NCI-H1048 (cell line): ENCODE results near the gene SOX2.

Experiments
- DNase-seq: peaks from one replicate; lab custom pipeline; 2025; lab: John Stamatoyannopoulos, UW

SOX2 gene

DNA sequence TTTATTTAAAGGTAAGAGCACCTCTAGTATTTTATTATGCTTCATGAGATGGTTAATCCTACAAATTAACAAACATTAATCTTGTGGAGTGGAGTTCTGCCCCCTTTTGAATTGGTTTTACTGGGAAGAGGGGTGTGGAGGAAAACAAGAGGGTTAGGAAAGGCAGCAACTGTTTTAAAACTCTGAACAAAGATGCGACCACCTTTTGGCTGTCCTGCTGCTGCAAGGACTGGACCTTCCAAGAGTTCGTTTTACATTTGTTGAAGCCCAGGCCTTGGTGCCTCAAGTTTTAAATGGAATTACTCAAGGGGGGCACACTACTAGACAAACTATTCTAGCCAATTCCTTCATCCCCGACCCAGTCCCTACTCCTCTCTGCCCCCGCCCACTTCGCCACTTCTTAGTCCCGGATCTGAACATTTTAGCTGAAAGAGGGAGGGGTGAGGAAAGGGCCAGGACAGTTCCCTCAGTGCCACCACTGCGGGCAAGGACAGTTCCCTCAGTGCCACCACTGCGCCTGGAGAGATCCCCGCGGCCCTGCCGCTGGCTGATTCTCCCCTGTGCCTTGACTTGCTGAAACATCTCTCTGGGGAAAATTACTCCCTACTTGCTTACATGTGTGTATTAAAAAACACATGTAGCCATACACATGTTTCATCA is 11.2 kb downstream of the SOX2 start:
- DNase-seq = no peak

DNA sequence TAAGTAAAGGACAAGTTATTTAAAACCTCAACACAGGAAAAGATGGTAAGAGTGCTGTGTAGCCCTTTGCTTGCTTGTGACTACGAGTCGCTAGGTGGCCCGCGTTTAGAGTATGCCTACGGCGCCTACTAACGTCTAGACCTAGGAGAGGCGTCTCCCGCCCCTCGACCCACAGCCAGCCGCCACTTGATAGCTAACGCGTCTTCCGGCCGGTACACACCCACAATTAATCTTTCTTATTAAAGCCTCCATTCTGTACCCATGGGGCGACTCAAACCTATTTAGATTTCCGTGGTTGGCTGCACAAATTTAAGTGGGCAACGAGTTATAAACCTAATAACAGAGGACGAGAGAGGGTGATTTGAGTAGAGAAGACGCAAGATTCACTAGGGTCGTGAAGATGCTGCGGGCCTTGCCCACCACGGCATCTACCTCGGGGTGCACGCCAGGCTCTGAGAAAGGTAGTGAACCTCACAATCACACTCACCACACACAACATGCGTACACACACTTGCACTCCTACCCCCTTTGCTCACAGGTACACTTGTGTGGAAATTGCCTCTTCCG is 12.0 kb downstream of the SOX2 start:
- no peak for DNase-seq

DNA sequence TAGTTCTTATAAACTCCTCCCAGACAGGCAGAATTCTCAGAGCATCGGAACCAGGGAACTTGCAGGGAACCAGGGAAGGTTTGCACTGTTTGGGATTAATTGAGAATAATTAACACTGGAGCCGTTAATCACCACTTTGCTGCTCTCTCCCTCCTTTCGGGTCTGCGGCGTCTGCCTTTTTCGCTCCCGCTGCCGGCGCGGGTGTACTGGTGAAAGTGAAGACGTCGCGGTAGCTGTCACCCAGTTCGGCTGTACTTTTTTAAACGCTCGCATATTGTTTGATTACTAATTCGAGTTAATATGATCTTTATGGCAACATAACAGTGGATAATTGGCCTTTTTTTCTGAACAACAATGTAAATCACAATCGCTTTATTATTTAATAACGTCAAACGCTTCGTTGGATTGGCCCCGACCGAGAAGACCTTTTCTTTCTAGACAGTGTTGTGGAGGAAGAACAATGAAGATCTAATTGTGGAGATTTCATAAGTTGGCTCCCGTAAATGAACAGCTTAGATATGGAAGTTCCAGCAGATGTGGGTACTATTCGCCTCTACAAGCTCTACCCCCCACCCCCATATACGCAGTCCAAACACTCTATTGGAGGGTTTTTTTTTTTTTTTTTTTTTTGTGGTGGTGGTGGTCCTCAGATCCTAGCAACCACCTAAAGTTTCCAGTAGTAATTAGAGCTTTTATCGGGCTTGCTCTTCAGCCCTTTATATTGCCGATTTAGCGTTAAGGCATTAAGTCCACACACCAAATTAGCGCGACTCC is 12.7 kb downstream of the SOX2 start:
- no peak for DNase-seq

DNA sequence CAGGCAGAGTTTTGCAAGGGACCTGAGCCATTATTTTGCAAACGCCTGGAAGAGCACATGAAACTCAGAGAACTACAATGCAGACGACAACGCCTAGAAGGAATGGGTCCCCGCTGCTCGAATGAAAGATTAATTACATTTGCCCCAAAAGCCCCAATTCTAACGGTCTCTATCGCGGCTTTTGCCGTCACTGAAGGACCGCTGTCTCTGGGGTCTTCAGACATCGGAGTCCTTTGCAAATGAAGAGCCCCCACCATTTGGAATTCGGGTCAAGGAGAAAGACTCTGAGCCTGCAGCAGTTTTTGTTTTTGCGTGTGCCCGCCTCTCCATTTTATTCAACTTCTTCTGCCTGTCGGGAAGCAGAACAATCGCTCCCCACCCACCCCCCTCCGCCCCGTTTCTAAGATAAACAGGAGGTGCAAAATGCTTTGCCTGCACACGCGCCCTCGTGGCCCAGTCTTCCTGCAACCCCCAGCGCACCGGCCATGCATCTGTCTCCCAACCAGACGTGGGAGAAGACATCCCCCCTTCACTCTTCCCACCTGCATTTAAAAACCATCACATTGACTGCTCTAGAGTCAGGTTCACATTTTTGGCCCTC is 13.5 kb downstream of the SOX2 start:
- no peak for DNase-seq

DNA sequence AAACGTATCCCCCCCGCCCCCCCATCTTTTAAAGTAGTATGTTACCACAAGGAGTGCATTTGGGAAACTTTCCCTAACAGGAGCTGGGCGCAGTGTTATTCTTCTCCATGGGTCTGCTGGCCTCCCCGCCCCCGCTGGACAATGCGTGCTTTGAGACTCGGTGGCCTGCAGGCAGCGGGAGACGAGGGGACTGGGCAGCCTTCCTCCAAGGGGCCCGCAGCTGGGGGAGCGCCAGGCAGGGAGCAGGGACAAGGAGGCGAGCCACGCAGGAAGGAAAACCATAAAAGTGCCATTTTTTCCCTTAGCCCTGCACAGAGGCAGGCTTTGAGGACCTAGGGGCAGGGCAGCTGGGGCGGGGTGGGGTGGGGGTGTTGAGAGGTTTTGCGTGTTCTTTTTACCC is 14.1 kb downstream of the SOX2 start:
- no peak for DNase-seq

DNA sequence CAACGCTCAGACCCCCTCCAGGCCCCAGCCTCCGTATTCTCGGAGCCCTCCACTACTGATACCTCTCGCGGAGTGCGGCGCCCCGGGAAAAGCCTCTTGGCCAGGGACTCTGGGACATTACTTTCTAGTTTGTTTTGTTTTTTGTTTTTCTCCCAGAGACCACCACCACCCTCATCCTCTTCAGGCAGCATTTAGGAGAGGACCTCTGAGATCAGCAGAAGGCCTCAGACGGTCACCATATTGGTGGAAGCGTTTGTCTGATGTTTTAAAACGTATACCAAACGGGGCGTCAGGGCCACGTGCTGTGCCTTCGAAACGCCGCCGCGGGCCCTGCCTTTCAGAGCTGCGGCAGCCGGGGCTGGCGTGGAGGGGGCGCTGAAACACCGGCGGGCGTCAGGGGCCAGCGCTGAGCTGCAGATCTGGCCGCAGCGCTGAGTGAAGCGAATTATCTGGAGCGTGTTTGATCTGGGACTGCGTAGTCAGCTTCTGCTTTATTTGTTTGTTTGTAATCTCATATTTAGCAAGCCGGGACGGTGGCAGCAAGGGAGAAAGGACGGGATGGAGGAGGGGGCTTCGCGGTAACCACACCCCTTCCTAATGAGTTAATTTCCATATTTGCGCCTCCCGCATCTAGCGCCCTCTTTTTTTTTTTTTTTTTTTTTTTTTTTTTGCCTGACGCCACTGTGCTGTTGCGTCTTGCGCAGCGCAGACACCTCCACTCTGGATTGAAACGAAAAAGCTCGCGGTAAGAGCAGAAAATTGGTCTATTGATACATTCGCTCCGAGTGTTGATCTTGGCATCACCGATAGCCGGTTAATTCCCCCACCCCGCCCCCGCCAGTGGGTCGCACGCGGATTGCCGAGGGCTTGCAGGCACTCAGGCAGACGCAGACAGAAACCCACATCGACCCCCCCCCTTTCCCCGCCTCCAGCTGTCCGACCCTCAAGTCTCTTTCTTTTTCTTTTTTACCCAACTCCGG is 14.9 kb downstream of the SOX2 start:
- no peak for DNase-seq

DNA sequence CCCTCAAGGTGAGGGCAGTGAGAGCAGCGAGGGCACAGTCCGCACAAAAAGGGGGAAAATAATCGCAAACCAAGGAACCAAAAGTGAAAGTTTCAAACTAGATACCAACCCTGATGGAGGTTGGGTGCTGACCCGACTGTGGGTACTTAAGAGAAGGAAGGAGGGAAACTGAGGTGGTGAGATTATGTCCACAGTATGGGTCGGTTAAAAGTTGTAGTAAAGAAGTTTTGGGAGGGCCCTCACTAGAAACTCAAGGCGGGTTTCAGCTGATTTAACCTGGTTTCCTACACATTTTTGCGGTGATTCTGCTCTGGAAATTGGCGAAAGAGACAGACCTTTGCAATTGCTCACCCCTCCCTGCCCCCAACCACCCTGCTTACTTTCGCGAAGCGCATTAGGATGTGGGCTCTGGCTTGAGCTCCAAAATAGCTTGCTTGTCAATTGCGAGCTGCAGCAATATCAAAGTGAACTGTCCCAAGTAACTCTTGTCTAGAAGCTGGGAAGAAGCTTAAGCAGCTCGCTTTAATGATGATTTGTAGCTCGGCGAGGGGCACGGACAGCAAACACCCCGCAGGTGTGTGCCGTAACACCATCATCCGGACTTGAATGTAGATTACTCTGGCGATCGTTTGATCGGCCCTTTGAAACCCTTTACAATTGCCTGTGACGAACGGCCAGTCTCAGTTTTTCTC is 15.8 kb downstream of the SOX2 start:
- DNase-seq = no peak

DNA sequence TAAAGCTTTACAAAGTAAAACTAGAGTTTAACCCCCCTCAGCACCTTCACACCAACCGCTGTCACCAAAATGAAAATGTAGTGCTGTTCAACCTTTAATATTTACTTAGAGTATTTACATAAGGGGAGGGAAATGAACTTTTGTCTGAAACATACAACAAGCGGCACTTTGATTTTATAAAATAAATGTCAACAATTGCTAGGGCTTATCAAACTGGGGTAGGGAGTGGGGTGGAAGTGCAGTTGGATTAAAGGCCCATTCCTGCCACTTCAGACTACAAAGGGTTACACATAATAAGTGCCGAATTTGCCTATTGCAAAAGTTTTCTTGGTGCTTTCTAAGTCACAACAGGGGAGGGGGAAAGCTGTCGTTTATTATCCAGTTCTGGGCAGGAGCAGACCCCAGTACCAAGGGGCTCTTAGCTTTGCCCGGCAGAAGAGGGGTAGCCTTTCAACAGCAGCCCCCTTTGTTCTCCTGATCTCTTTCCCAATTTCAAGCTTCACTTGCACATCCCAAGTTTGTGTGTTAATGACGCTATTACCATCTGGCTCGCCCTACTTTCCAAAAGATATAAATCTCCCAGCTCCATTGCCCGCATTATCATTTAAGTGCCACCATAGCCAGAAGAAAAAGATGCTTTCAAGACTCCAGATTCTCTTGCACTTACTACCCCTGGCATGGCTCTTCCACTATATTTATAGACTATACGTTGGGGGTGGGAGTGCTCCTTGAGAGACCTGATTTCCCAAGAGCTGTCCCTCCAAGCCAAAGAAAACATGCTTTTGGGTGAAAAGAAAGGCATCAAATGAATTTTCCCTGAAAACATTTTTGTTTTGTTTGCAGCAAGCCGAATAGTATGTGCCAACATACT is 17.0 kb downstream of the SOX2 start:
- no peak for DNase-seq

DNA sequence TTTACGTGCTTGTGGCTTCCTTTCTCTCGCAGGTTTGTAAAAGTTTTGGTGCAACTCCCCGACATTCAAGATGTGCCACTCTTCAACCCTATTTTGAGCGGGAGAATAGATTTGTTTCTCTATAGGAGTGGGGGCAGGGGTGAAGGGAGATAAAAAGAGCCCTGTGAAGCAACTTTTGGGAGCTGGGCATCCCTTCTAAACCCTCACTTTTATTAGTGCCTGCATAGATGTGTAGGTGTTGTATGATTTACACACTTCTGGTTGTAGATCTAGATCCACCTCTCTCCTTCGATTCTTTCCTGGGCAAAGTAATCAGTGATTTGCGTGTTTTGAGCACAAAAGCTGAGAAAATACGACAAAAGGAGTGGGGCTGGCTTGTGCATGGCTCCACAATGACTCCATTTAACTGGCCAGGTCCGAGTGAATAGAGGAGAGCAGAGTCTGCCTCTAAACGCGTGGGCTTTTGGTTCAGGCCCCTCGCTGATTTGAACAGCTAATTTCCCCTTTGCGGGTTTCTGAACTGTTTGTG is 17.7 kb downstream of the SOX2 start:
- DNase-seq = no peak

DNA sequence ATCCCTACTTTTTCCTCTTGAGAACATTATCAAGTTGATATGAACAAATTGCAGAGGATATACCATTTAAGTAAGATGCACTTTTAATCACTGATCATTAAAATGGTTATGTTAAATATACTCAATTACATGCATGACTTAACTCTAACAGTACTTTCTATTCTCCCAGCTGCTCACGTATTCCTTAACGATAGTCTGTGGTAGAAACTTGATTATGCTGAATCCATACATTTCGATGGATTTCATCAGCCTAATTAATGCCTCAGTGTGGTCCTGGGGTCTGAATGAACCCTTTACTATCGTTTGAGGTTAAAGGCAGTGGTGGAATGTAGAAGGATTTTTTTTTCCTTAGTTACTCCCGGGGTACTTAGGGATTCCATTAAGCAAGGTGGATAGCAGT is 18.6 kb downstream of the SOX2 start:
- no peak for DNase-seq

DNA sequence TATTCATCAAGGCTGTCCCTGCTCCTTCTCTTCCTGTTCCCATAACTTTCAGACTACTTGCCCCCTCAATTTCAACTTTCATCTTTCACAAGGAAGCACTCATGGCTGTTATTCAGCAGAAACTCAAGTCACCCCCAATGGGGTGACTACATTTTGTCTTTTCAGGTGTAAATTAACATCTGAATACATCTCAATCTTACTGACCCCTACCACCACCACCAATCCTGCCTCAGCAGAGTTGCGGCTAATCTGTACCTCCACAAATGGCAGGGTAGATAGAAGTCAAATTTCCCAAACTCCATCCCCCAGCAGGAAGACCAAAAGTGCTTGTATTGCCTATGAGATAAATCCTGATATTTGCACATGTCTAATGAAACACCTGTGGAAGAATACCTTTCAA is 19.2 kb downstream of the SOX2 start:
- DNase-seq = no peak

DNA sequence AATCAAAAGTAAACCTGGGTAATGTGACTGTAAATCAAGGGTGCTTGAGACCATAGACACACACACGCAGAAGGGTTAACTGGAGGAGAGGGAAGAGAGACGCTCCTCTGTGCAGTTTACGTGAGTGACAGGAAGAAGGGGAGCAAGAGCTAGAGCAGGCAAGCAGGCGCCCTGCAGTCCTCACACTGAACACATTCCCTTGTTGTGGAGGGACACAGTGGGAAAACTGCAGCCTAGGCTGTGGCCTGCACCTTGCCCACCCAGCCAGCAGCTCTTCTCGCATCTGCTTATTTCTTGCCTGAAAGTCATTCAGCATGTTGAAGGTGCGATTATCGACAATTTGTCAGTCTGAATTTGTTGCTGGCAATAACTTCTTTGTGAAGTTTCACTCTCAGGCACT is 24.2 kb downstream of the SOX2 start:
- no peak for DNase-seq

DNA sequence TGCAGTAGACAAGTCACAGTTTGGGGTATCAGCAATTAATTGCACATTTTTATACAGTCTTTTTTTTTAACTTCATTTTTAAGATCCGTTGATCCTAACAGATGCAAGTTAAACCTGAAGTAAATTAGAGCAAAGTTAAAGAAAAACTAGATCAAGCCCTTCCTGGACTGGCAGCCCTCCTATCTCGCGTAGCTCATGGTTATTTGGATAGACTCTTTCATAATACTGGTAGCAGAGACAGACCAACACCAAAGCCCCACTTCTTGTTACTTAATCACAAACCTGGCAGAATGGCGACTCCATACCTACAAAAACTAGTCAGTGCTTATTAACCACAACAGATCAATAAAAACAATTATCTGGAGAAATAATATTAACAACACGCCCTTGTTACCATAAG is 26.8 kb downstream of the SOX2 start:
- no peak for DNase-seq

DNA sequence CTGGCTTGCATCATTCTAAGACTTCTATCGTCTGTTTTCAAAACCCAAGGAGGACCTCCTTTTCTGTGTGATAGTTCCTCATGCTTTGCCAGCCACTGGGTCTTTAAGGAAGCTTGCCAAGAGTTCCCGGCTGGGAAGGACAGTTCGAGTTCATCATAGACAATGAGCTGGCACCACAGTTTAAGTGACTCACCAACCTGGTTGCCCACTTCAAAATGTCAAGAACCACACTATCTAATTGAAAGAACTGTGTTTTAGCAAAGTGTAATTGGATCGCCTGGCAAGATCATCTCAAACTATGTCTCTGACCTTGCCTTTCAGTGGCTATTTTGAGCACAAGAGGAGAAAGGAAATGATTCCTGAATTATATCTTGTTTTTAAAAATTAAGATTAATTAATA is 27.9 kb downstream of the SOX2 start:
- no peak for DNase-seq

DNA sequence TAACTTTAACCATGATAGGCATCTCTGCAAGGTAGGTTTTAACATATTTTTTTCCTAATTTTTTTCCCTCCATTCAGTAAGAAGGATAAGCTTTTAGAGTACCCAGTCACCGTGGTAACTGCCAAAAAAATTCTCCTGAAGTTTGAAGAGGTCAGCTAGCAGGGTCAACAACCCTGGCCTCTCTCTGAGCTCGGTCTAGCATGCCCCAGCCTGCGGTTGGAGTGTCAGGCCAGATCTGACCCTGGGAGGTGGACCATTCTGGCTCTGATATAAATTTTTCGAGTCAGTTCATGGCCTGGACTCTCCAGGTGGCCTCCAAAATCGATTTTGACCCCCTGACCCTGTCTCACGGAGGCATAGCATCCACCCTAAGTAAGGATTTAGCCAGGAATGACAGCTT is 29.7 kb downstream of the SOX2 start:
- DNase-seq = no peak

DNA sequence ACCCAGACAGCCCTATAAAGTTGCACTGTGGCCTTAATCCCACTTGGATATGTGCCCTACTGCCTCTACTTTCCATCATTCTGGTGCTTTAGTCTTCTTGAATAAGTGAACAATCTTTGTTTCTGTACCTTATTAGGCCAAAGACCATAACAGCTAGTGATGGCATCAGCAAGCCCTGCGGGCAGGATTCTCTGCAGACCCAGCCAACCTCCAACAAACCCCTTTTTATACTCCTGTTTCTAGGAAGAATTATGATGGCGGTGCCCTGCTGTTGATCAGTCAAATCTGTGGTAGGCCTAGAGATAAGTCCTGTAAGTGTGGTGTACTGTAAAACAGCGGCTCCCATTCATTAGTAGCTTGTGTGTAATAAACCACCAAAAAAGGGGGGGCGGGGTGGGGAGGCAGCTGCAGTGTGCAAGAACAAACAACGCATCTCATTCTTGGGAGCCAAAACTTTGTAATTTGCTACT is 40.5 kb downstream of the SOX2 start:
- DNase-seq = peak; percentile 86

DNA sequence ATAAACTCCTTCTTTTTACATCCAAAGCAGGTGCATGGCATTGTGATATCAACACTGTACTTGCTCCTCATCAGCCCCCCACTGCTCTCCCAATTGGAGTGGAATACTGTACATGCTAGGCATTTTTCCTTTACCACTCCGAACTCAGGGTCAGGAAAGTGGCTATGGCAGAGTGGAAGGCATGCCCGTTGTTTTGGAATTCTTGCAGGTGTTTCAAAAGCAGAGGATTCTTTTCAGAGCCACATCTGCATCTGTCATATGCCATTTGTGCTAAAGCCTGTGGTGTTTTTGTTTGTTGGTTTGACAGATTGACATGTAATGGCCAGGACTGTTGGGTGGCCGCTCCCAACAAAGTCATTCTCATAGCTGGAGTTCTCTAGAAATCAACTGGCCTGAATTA is 41.7 kb downstream of the SOX2 start:
- no peak for DNase-seq

DNA sequence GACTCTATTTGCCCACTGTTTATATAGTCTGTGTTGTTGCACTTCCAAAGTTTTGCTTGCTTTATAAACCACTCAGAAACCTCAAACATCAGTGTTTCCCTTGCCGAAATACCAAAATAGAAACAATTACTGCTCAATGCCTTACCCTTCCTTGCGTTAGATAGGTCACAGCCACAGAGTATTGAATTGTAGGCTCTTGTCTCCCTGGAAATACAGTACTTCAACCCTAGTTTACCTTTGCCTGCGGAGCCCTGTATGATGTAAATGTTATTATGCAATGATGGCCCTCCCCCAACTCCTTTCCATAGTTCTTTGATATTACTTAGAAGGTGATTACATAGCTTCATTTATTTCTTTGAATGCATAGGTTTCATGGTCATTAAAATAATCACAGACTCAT is 44.2 kb downstream of the SOX2 start:
- no peak for DNase-seq

DNA sequence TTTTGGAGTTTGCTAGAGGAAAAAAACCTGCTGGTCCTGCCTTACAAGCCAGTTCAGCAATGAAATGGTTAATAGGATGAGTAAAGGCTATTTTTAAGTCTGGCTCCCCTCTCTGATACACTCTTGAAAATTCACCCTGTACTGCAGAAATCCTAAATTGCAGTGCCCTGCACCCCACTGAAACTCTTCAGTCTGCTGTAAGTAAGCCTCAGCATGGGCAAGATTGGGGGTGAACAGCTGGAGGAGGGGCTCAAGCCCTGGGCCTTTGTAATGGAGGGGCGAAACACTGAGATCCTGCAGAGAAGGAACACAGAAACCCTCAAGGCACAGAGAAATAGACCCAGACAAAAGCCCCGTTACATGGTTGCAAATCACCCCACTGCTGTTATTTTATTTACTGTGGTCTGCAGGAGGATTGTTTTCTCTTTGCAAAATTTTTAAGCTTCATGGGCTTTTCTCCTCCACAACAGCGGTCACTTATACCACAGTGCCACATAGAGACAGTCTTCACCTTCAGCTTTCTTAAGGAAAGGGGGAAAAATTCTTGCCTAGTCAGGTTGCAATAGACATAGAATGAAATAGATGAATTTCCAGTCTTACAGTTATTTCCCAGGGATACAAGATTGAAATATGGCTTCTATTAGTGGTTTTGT is 45.0 kb downstream of the SOX2 start:
- no peak for DNase-seq
